NCI-H524 (cell line): Measurements from ENCODE around the gene ATP13A1.
"Not testable (repeated sequence)": the region's sequence is repeated elsewhere in the genome, so short reads cannot be mapped to it uniquely, and the experiment has no call there.

Experiments
- DNase-seq, 2 experiments: peaks; one replicate each; lab custom pipeline; 2025; lab: John Stamatoyannopoulos, UW

ATP13A1 gene

DNA sequence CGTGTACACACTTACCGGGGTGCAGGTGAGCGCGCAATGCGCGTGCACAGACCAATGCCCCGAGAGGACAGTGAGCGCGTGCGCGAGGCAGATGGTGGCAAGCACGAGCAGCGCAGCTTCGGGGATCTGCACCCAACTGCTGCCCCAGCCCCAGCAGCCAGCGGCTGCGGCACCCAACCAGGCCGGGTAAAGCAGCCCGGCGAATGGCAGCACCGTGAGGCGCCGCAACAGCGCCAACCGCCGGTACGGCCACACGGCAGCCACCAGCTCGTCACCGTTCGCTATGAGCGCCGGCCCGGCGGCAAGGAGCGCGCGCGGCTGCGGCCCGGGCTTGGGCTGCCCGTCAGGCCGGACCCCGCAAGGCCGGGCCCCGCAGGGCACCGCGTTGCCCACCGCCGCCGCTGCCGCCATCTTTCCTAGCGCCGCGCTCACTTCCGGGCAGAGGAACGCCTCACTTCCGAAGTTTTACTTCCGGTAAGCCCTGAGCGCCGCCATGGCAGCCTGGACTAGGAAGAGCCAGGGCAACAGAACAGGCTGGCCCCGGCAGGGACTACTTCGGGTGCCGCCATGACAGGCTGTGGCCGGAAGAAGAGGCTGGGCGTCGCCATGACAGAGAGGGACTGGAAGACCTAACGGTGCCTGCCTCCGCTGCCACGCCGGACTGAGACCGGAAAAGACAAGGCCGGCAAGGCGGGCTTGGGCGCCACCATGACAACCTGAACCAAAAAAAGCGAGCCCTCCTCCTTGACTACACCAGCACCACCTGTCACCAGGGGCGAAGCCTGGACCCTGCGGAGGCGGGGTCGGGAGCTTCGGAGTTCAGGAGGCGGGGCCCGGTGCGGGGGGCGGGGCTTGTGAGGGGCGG, at the start of gene ATP13A1:
Gene ATP13A1 (minus strand): TSS at position 421 of the 865 bp plus-strand sequence. CDS start 10 bp downstream, at position 411.
- DNase-seq, result peak; percentile 99

GRCh38 chr19:19711934-19712828, 48.7 kb upstream of the ATP13A1 start:
- no peak for DNase-seq

- DNase-seq, result no peak
Observed at GRCh38 chr19:19711306-19711933, 47.9 kb upstream of the ATP13A1 start.

DNA sequence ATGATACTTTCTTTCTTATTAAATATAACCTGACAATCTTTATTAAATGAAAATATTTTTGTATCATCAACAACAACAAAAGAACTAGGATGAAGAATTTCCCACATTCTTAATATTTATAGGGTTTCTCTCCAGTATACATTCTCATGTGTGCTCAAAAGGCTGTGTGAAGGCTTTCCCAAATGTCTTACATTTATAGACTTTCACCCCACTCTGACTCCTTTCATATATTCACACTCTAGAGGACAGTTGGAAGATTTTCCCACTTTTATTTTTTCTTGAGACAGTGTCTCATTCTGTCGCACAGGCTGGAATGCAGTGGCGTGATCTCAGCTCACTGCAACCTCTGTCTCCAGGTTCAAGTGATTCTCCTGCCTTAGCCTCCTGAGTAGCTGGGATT, 47.0 kb upstream of the ATP13A1 start:
- no peak for DNase-seq

- DNase-seq, result no peak
Observed at GRCh38 chr19:19704836-19705235, 41.4 kb upstream of the ATP13A1 start.

GRCh38 chr19:19700493-19700892, 37.0 kb upstream of the ATP13A1 start:
- DNase-seq, result not testable (repeated sequence)

DNA sequence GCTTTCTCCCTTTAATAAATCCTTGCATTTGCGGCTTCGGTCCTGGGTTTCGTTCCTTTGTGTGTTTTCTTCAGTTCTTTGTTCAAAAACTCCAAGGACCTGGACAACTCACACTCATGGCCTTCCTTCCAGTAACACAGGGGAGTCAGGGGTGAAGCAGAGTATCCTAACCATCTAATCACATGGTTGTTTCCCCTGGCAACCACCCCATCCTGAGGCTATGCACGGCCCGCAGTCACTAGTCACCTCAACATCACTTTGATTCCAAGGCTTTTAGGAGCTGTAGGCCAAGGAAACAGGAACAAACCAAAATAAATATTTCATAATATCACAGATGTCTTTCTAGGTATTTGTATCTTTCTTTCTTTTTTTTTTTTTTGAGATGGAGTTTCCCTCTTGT, 34.1 kb upstream of the ATP13A1 start:
- no peak for DNase-seq

- no peak for DNase-seq
Observed at GRCh38 chr19:19696386-19696785, 32.9 kb upstream of the ATP13A1 start.

DNA sequence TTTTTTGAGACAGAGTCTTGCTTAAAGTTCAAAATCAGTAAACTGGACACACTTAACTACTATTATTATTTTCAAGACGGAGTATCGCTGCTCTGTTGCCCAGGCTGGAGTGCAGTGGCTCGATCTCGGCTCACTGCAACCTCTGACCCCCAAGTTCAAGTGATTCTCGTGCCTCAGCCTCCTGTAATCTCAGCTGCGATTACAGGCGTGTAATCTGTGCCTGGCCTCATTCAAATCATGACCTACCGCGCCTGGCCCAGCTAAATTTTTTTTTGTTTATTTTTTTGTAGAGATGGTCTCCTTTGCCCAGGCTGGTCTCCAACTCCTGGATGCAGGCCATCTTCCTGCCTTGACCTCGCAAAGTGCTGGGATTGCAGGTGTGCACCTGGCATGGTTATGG, 28.2 kb upstream of the ATP13A1 start:
- DNase-seq, result no peak

- not testable (repeated sequence) for DNase-seq
Observed at GRCh38 chr19:19689023-19689422, 25.5 kb upstream of the ATP13A1 start.

DNA sequence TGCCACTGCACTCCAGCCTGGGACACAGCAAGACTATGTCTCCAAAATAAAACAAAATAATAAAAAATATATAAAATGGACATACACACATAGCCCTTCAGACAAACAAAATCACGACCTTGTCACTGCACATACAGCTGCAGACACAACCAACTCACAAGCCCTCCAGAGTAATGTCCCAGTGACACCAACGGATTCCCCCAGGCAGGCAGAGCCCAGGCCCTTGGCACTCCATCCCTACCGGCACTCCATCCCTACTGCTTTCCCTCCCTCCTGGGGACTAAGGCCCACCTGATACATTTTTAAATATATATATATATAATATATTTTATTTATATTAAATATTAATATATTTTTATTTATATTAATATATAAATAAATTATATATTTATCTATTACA, 23.6 kb upstream of the ATP13A1 start:
- DNase-seq, result no peak

- DNase-seq, result no peak
Observed at GRCh38 chr19:19686580-19686979, 23.1 kb upstream of the ATP13A1 start.

DNA sequence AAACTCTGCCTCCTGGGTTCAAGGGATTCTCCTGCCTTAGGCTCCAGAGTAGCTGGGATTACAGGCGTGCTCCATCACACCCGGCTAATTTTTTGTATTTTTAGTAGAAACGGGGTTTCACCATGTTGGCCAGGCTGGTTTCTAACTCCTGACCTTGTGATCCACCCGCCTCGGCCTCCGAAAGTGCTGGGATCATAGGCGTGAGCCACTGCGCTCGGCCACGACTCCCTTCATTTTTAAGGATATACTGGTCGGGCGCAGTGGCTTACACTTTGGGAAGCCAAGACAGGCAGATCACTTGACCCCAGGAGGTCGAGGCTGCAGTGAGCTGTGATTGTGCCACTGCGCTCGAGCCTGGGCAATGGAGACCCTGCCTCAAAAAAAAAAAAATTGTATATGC, 22.6 kb upstream of the ATP13A1 start:
- not testable (repeated sequence) for DNase-seq

GRCh38 chr19:19679176-19680073, 15.9 kb upstream of the ATP13A1 start:
- no peak for DNase-seq

DNA sequence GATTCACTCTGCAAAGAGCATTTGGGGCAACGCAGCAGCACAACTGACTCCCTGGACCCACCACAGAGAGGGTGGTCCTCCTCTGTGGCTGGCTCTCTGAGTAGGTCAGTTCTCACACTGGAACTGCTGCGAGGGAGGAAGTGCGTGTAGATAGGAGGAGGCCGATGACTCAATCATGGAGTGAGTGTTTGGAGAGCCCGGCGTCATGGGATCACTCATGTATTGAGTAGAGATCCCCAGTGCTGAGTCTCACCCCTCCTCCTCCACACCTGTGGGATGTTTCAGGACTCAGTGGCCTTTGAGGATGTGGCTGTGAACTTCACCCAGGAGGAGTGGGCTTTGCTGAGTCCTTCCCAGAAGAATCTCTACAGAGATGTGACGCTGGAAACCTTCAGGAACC, 14.1 kb upstream of the ATP13A1 start:
- no peak for DNase-seq

- no peak for DNase-seq
Observed at GRCh38 chr19:19674315-19674714, 10.8 kb upstream of the ATP13A1 start.

- DNase-seq, result no peak
Observed at GRCh38 chr19:19672816-19673215, 9.3 kb upstream of the ATP13A1 start.

DNA sequence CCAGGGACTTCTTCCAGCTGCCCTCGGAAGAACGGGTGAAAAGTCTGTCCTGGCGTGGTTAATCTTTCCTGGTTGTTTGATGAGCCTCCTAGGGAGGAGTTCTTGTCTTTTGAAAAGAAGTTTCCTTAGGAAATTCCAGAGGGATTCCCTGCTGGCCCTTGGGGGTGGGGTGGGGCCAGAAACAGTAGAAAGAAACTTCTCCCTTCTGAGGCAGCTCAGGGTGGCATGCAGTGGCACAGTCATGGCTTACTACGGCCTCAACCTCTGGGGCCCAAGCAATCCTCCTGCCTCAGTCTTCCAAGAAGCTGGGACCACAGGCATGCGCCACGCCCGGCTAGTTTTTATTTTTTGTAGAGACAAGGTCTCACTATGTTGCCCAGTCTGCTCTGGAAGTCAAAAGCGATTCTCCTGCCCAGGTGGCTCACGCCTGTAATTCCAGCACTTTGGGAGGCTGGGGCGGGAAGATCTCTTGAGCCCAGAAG, 6.6 kb upstream of the ATP13A1 start:
- no peak for DNase-seq

DNA sequence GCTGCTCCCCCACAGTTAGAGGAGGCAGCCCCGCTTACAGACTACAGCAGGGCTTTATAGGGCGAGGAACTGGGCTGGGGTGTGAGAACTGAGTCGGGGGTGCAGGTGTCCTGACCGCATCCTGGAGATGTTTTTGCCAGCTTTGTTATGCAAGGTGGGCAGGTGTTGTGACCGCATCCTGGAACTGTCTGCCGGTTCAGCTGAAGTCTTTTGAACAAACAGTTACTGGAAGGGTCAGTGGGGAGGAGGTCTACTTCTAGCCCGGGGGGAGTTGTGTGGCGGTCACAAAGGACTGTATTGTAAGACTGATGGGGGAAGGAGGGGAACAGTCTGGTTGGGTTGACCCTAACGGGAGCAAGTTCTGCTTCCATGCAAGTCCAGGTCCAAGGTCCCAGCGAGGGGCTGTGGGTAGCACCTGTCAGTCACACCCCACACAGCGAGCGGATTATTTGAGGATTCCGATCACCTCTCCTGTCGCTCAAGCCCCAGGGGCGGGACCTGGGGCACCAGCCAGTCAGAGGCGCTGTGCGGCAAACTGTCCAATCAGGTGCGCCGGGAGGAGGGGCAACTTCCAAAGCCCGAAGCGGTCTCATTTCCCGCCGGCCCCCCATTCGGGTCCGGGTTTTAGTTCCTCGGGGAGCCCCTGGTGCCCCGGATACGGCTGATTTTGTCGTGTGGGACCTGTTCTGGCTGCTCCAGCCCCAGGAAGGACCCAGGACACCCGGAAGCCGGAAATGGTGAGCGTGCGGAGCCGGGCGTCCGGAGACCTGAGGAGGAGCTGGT, 4.9 kb upstream of the ATP13A1 start, which contains the start of gene ZNF101:
Gene ZNF101 (plus strand): TSS at position 610 of the 783 bp plus-strand sequence. CDS start 125 bp downstream, at position 735.
- DNase-seq, result peak; percentile 88 to 98

- not testable (repeated sequence) for DNase-seq
Observed at GRCh38 chr19:19665420-19665948, 2.0 kb upstream of the ATP13A1 start.
